ENCODE results near the gene DDX27. TPM values are rescaled to one million over a fixed set of nuclear protein-coding genes. Genes with fewer than 3 reads are reported as not detected.
A peak's percentile ranks its signal among the peaks of the same experiment; 100 is the strongest.

The DDX27 gene
- polyA plus RNA-seq, 5 donors, result 39.7 to 52.0 (median 47.6) TPM

- peak; percentile 21 to 34 for DNase-seq
Measured at GRCh38 chr20:49276161-49276960, 57.1 kb downstream of the DDX27 start.

- DNase-seq, result peak; percentile 26 to 35
Measured at GRCh38 chr20:49276961-49277785, 58.0 kb downstream of the DDX27 start.

GRCh38 chr20:49277786-49278035 lies 58.5 kb downstream of the DDX27 start:
- peak in 1 of 2 donors; percentile 14 for DNase-seq

- peak; percentile 99 for DNase-seq
Measured at GRCh38 chr20:49278036-49278817, 59.0 kb downstream of the DDX27 start, which contains the start of gene ZNFX1. ZNFX1 (minus strand) TSS chr20:49278057; CDS start chr20:49275839, 2,218 bp downstream.

GRCh38 chr20:49278818-49279676 lies 59.8 kb downstream of the DDX27 start:
- no peak for DNase-seq

GRCh38 chr20:49279677-49280462 lies 60.7 kb downstream of the DDX27 start:
- no peak for DNase-seq

- no peak for DNase-seq
Measured at GRCh38 chr20:49280463-49281058, 61.3 kb downstream of the DDX27 start.

GRCh38 chr20:49281059-49281912 lies 62.1 kb downstream of the DDX27 start:
- no peak for DNase-seq

GRCh38 chr20:49281913-49282467 lies 62.8 kb downstream of the DDX27 start:
- no peak for DNase-seq

- DNase-seq, result no peak
Measured at GRCh38 chr20:49282584-49283171, 63.5 kb downstream of the DDX27 start.

GRCh38 chr20:49283176-49283702 lies 64.0 kb downstream of the DDX27 start:
- no peak for DNase-seq

GRCh38 chr20:49283703-49284625 lies 64.7 kb downstream of the DDX27 start:
- no peak for DNase-seq

GRCh38 chr20:49284818-49285217 lies 65.6 kb downstream of the DDX27 start:
- no peak for DNase-seq

GRCh38 chr20:49285233-49285668 lies 66.0 kb downstream of the DDX27 start:
- no peak for DNase-seq

GRCh38 chr20:49285813-49286494 lies 66.7 kb downstream of the DDX27 start:
- DNase-seq, result no peak

Data from right lung (tissue), 5 donors.